HL-60 (cell line): ENCODE results near the gene ZFP64.

Experiments used
- DNase-seq, 2 experiments: peaks; one replicate each; pipeline ENCODE4 v3.0.0-alpha.2; 2010 to 2020; ENCODE audit warnings: low read depth in 1 of 2, low spot score in 1 of 2
- H3K27ac ChIP-seq: fragments of 250-450 bp; sonication (Bioruptor Pico); replicated peaks from 2 replicates; pipeline ENCODE4 v1.5.1; 2020; ENCODE audit warnings: mild to moderate bottlenecking, moderate library complexity
- H3K27me3 ChIP-seq: fragments of 250-450 bp; sonication (Bioruptor Pico); 2 replicates; pipeline ENCODE4 v1.5.1; 2021; ENCODE audit warnings: mild to moderate bottlenecking, moderate library complexity; ENCODE audit not compliant: insufficient read depth, poor library complexity, severe bottlenecking
- H3K4me3 ChIP-seq: replicated peaks from 2 replicates; pipeline ENCODE4 v1.5.1; 2011; ENCODE audit warnings: mild to moderate bottlenecking, control low read depth, low read length; ENCODE audit not compliant: insufficient read depth
- CTCF ChIP-seq: IDR thresholded peaks from one replicate; pipeline ENCODE4 v1.5.1; 2011; ENCODE audit warnings: low read length, control low read depth, inconsistent platforms; ENCODE audit not compliant: insufficient read depth
- GABPA ChIP-seq: IDR thresholded peaks from 2 replicates; pipeline ENCODE4 v1.6.1; 2012; ENCODE audit warnings: low read depth
- POLR2AphosphoS5 ChIP-seq: IDR thresholded peaks from 2 replicates; pipeline ENCODE4 v1.6.1; 2012; ENCODE audit warnings: low read depth
- SPI1 ChIP-seq: IDR thresholded peaks from 2 replicates; pipeline ENCODE4 v1.6.1; 2012; ENCODE audit warnings: low read depth, mild to moderate bottlenecking, borderline replicate concordance
- TF ChIP-seq, protein P1 (sequence below): IDR thresholded peaks from 2 replicates; pipeline ENCODE4 v1.6.1; 2012; ENCODE audit warnings: low read depth; ENCODE audit not compliant: insufficient replicate concordance

The ZFP64 gene

GRCh38 chr20:52118016-52118623 lies 73.5 kb downstream of the ZFP64 start:
- DNase-seq, result no peak
- no peak overlapping the region for H3K4me3 ChIP-seq
- H3K27ac ChIP-seq, result no peak overlapping the region
- TF ChIP-seq SPI1 (no peak), CTCF (no peak), GABPA (no peak), POLR2AphosphoS5 (no peak)
- TF ChIP-seq, protein P1, sequence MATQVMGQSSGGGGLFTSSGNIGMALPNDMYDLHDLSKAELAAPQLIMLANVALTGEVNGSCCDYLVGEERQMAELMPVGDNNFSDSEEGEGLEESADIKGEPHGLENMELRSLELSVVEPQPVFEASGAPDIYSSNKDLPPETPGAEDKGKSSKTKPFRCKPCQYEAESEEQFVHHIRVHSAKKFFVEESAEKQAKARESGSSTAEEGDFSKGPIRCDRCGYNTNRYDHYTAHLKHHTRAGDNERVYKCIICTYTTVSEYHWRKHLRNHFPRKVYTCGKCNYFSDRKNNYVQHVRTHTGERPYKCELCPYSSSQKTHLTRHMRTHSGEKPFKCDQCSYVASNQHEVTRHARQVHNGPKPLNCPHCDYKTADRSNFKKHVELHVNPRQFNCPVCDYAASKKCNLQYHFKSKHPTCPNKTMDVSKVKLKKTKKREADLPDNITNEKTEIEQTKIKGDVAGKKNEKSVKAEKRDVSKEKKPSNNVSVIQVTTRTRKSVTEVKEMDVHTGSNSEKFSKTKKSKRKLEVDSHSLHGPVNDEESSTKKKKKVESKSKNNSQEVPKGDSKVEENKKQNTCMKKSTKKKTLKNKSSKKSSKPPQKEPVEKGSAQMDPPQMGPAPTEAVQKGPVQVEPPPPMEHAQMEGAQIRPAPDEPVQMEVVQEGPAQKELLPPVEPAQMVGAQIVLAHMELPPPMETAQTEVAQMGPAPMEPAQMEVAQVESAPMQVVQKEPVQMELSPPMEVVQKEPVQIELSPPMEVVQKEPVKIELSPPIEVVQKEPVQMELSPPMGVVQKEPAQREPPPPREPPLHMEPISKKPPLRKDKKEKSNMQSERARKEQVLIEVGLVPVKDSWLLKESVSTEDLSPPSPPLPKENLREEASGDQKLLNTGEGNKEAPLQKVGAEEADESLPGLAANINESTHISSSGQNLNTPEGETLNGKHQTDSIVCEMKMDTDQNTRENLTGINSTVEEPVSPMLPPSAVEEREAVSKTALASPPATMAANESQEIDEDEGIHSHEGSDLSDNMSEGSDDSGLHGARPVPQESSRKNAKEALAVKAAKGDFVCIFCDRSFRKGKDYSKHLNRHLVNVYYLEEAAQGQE, result no peak
- no peaks in the 10 kb centered on the region for H3K27me3 ChIP-seq

DNA sequence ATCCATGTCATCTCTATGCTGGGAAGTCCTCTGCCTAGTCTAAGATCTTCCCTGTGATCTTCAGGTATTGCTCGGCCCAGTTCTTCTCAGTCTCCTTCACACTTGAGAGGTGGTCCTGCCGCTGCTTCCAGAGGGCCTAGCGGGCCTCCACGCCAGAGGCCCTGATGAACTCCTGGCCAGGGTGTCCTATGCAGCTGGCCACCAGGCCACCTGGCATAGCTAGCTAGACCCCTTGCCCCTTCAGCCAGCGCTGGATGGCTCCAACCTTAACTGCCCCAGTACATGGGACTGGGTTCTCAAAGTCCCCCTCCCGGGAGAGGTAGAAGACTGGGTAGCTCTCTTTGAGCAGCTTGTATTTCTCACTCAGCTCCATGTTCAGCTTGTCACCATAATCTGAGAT lies 81.1 kb downstream of the ZFP64 start:
- TF ChIP-seq GABPA, result no peak
- TF ChIP-seq, protein P1, result no peak
- TF ChIP-seq SPI1, result no peak
- TF ChIP-seq CTCF, result no peak
- no peak for TF ChIP-seq POLR2AphosphoS5
- no peak for DNase-seq
- no peak overlapping the region for H3K4me3 ChIP-seq
- H3K27ac ChIP-seq, result no peak overlapping the region
- no peaks in the 10 kb centered on the region for H3K27me3 ChIP-seq

- Histone ChIP-seq H3K27ac (no peak overlapping the region), H3K4me3 (no peak overlapping the region), H3K27me3 (no peaks in the 10 kb centered on the region)
- DNase-seq, result no peak
- TF ChIP-seq SPI1, result no peak
- no peak for TF ChIP-seq GABPA
- no peak for TF ChIP-seq POLR2AphosphoS5
- TF ChIP-seq CTCF, result no peak
- TF ChIP-seq, protein P1, result no peak
Observed at GRCh38 chr20:52105442-52106422, 85.8 kb downstream of the ZFP64 start.
